H1 (cell line): ENCODE data around the gene NFE2L2. TPM values are rescaled to one million over a fixed set of nuclear protein-coding genes. Genes with fewer than 3 reads are reported as not detected.

Experiments
- CEBPB ChIP-seq: IDR thresholded peaks from 2 replicates; pipeline ENCODE4 v1.6.1; 2012; ENCODE audit warnings: low read depth, low read length
- EGR1 ChIP-seq: IDR thresholded peaks from 2 replicates; pipeline ENCODE4 v1.6.1; 2011; ENCODE audit warnings: low read depth, low read length, borderline replicate concordance
- JUN ChIP-seq: IDR thresholded peaks from 2 replicates; pipeline ENCODE4 v1.6.1; 2011; ENCODE audit warnings: low read depth, mild to moderate bottlenecking, improper control_type of control experiment, low read length
- JUND ChIP-seq: IDR thresholded peaks from 2 replicates; pipeline ENCODE4 v1.6.1; 2011; ENCODE audit warnings: mild to moderate bottlenecking, improper control_type of control experiment, low read length
- RFX5 ChIP-seq: IDR thresholded peaks from 2 replicates; pipeline ENCODE4 v1.6.1; 2011; ENCODE audit warnings: low read depth, low read length, improper control_type of control experiment, borderline replicate concordance
- SAP30 ChIP-seq: fragments of 300-600 bp; sonication (generic); IDR thresholded peaks from 2 replicates; pipeline ENCODE4 v1.7.1; 2012; ENCODE audit warnings: low read length, moderate library complexity, mild to moderate bottlenecking, inconsistent platforms; ENCODE audit not compliant: insufficient read depth, insufficient replicate concordance
- SIRT6 ChIP-seq: IDR thresholded peaks from one replicate; pipeline ENCODE4 v1.7.1; 2012; ENCODE audit warnings: low read length, inconsistent platforms
- TBP ChIP-seq: IDR thresholded peaks from 2 replicates; pipeline ENCODE4 v1.6.1; 2011; ENCODE audit warnings: low read depth, low read length, improper control_type of control experiment
- polyA plus RNA-seq, 7 experiments: library from polyadenylated mRNA; depleted of rRNA in 3 of 7; stranded (reverse) in 5 of 7; unstranded in 2 of 7; fragments of >200 nt in 5 of 7; fragments of 200-250 nt in 2 of 7; gene quantifications; 1 replicate in 5 of 7; 2 replicates in 1 of 7; 4 replicates in 1 of 7; pipeline versions ENCODE4 v1.2.1 to v1.2.3, GENCODE V29; 2011 to 2013; ENCODE audit warnings: missing spikeins in 2 of 7, mixed read lengths in 2 of 7
- total RNA-seq: library from RNA; stranded (reverse); fragmentation: NEBNext Ultra II Directional; extraction: Animal tissue kit (Norgen Biotek cat#: 25700); gene quantifications from 2 replicates; pipeline ENCODE4 v1.2.1, GENCODE V29; 2021
- TF ChIP-seq, protein P1 (sequence below), 3 experiments: IDR thresholded peaks; 1 replicate in 2 of 3; 2 replicates in 1 of 3; pipeline versions ENCODE4 v1.5.1 to v1.6.1; 2011; ENCODE audit warnings: low read length in 3 of 3, mild to moderate bottlenecking in 3 of 3, inconsistent platforms in 2 of 3, low read depth in 1 of 3, moderate library complexity in 1 of 3; ENCODE audit not compliant: insufficient read depth in 1 of 3; ENCODE audit errors: control extremely low read depth in 1 of 3
- TF ChIP-seq, protein P2 (sequence below): IDR thresholded peaks from 2 replicates; pipeline ENCODE4 v1.6.1; 2012; ENCODE audit warnings: low read length, inconsistent platforms

The NFE2L2 gene
- total and polyA plus RNA-seq, 2 of the 8 experiments (the other 6 are each of a cell fraction or from before 2014, with no cell fraction given), result 33.2 to 34.5 TPM

GRCh38 chr2:177235855-177236437, 28.6 kb downstream of the NFE2L2 start (continued):
- TF ChIP-seq, protein P1, sequence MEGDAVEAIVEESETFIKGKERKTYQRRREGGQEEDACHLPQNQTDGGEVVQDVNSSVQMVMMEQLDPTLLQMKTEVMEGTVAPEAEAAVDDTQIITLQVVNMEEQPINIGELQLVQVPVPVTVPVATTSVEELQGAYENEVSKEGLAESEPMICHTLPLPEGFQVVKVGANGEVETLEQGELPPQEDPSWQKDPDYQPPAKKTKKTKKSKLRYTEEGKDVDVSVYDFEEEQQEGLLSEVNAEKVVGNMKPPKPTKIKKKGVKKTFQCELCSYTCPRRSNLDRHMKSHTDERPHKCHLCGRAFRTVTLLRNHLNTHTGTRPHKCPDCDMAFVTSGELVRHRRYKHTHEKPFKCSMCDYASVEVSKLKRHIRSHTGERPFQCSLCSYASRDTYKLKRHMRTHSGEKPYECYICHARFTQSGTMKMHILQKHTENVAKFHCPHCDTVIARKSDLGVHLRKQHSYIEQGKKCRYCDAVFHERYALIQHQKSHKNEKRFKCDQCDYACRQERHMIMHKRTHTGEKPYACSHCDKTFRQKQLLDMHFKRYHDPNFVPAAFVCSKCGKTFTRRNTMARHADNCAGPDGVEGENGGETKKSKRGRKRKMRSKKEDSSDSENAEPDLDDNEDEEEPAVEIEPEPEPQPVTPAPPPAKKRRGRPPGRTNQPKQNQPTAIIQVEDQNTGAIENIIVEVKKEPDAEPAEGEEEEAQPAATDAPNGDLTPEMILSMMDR (IDR thresholded peaks at IDR 0.05; ENCODE audit: control extremely low read depth in 1 of 3, insufficient read depth in 1 of 3, low read depth in 1 of 3, low read length in 3 of 3), result no peak
- TF ChIP-seq JUN (no peak), CEBPB (no peak), SAP30 (no peak), EGR1 (no peak), TBP (no peak), RFX5 (no peak), JUND (no peak), SIRT6 (no peak)
- TF ChIP-seq, protein P2, sequence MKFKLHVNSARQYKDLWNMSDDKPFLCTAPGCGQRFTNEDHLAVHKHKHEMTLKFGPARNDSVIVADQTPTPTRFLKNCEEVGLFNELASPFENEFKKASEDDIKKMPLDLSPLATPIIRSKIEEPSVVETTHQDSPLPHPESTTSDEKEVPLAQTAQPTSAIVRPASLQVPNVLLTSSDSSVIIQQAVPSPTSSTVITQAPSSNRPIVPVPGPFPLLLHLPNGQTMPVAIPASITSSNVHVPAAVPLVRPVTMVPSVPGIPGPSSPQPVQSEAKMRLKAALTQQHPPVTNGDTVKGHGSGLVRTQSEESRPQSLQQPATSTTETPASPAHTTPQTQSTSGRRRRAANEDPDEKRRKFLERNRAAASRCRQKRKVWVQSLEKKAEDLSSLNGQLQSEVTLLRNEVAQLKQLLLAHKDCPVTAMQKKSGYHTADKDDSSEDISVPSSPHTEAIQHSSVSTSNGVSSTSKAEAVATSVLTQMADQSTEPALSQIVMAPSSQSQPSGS, result no peak
